ENCODE data around the gene ERBB4.
"Not testable (repeated sequence)": the region's sequence is repeated elsewhere in the genome, so short reads cannot be mapped to it uniquely, and the experiment has no call there.

ERBB4 gene

DNA sequence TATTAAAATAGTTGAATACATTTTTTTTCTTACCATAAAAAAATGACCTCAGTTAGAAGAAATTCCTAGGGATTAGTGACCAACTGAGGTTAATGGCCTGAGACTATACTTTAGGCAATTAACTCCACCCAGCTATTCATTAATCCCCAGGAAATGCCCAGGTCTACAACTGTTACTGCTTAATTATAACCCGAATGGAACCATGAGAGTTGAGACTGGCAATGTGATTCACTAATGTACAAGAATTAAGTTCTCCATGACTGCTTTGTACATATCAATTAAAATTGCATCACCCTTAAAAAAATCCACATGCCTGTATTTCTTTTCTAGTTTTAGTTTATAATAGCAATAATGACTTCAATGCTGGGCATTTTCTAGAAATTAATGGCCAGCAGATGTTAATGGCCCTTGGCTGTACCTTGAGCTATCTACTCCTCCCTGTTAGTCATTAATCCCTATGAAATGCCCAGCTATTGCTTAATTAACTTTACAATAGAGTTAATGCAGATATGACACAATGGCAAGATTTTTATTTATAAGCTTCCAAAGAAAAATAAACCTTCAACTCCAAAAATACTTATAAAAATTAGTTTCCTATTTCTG, 44.1 kb downstream of the ERBB4 start:
- peak; percentile 52 for DNase-seq (ENCODE audit: low read depth)
- TF ChIP-seq CTCF (IDR thresholded peaks at IDR 0.05; ENCODE audit: insufficient read depth, low read depth, low read length, missing control alignments), result no peak
- H3K4me3 ChIP-seq (ENCODE audit: low read length), result no peak overlapping the region

- H3K4me3 ChIP-seq (ENCODE audit: low read length), result no peak overlapping the region
- no peak for TF ChIP-seq CTCF (IDR thresholded peaks at IDR 0.05; ENCODE audit: insufficient read depth, low read depth, low read length, missing control alignments)
- DNase-seq (ENCODE audit: low read depth), result no peak
Measured at GRCh38 chr2:212489719-212490346, 48.8 kb downstream of the ERBB4 start.

DNA sequence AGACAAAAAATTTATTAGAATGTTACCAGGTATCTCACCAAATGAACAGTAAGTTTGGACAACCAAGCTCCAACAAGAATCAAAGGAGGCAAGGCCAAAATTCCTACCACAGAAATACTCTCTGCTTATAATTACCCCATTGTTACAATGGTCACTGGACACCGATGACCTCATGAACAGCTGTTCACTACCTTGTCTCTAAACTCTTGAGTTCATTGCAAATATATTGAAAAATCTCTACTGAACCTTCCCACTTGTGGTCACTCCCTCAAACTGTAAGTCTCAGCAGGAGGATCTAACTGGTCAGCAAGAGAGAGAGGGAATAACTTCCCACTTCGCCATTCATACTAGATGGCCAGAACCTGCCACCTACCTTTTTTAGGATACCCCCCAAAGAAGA, 50.0 kb downstream of the ERBB4 start:
- H3K4me3 ChIP-seq (ENCODE audit: low read length), result no peak overlapping the region
- DNase-seq (ENCODE audit: low read depth), result no peak
- TF ChIP-seq CTCF (IDR thresholded peaks at IDR 0.05; ENCODE audit: insufficient read depth, low read depth, low read length, missing control alignments), result no peak

DNA sequence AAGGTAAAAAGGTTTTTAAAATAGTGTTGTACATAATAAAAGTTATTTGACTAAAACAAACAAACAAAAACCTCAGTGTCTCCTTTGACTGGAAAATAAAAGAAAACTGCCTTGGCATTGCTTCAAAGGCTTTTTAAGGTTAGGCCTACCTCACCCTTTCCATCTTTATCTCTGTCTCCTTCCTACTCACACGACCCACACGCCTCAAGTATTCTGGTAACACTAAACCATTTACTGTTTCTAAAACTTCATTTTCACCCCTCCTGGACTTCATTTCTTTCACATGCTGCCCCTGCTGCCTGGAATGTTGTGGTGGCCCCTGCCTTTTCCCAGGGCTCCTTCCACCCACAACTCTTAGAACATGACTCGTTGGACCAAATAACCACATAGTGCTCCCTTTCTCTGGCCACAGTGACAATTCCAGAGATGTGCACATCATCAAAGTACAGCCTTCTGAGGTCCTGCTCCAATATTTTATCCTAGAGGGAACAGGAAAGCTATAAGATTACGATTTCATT, 54.0 kb downstream of the ERBB4 start:
- DNase-seq (ENCODE audit: low read depth), result no peak
- TF ChIP-seq CTCF (IDR thresholded peaks at IDR 0.05; ENCODE audit: insufficient read depth, low read depth, low read length, missing control alignments), result no peak
- H3K4me3 ChIP-seq (ENCODE audit: low read length), result no peak overlapping the region

DNA sequence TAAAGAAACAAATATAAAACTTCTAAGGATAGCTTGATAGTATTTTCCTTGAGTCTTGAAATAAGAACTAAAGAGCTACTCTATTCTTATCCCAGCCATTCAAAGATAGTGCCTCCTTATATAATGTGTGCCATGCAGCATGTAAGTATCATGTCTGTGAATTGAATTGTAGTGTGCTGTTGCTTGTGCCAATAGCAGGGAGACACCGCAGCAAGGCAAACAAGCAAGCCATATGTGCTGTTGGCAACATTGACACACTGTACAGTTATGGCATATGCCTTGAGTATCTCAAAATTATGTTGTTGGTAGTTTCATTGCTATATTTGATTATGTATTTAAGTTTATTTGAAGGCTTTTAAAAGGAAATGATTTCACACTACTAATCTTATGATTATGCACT, 58.2 kb downstream of the ERBB4 start:
- DNase-seq (ENCODE audit: low read depth), result no peak
- TF ChIP-seq CTCF (IDR thresholded peaks at IDR 0.05; ENCODE audit: insufficient read depth, low read depth, low read length, missing control alignments), result no peak
- no peak overlapping the region for H3K4me3 ChIP-seq (ENCODE audit: low read length)

DNA sequence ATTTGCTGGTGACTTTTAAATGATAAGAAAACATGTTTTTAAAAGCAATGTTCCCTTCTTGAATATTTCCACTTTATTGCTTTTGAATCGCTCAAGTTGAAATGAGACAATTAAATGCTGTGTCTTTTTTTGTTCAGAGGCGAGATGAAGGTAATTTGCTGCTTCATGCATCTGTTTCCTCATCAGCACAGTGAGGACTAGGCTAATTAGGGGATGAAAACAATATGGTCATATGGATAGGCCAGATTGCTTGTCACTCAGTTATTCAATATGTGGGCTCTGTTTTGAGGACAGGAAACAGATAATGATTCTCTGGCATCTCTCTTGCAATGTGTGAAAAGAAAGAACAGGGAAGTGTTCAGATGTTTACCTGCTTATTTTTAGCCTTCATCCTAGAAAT, 61.0 kb downstream of the ERBB4 start:
- no peak for DNase-seq (ENCODE audit: low read depth)
- H3K4me3 ChIP-seq (ENCODE audit: low read length), result no peak overlapping the region
- no peak for TF ChIP-seq CTCF (IDR thresholded peaks at IDR 0.05; ENCODE audit: insufficient read depth, low read depth, low read length, missing control alignments)

- no peak overlapping the region for H3K4me3 ChIP-seq (ENCODE audit: low read length)
- TF ChIP-seq CTCF (IDR thresholded peaks at IDR 0.05; ENCODE audit: insufficient read depth, low read depth, low read length, missing control alignments), result no peak
- DNase-seq (ENCODE audit: low read depth), result no peak
Measured at GRCh38 chr2:212473211-212473610, 65.4 kb downstream of the ERBB4 start.

- not testable (repeated sequence) for H3K4me3 ChIP-seq (ENCODE audit: low read length); DNase-seq (ENCODE audit: low read depth)
Measured at GRCh38 chr2:212467551-212467950, 71.1 kb downstream of the ERBB4 start.

All from epithelial cell of esophagus (primary cell).